ENCODE results near the gene TEX14. TPM values are rescaled to one million over a fixed set of nuclear protein-coding genes. Genes with fewer than 3 reads are reported as not detected.

The TEX14 gene
- total RNA-seq, 1 donor from 2014 or later = not detected

GRCh38 chr17:58537266-58537665, 154.6 kb downstream of the TEX14 start:
- no peak for TF ChIP-seq CTCF (IDR thresholded peaks at IDR 0.05; ENCODE audit: insufficient read depth, low read length, severe bottlenecking)
- no peak overlapping the region for H3K4me3 ChIP-seq (ENCODE audit: low read depth, low read length)
- peaks cover 3% of the 10 kb centered on the region for H3K27me3 ChIP-seq (ENCODE audit: control insufficient read depth, insufficient read depth, low read length)
- no peaks in the 10 kb centered on the region for H3K36me3 ChIP-seq (ENCODE audit: control insufficient read depth, insufficient read depth, low read length)
- DNase-seq (ENCODE audit: low read depth) (no peak), FAIRE-seq (peak; percentile 32)

- FAIRE-seq = no peak
Observed at GRCh38 chr17:58536542-58536941, 155.3 kb downstream of the TEX14 start.

GRCh38 chr17:58535431-58535830, 156.4 kb downstream of the TEX14 start:
- FAIRE-seq (no peak), DNase-seq (ENCODE audit: low read depth) (peak; percentile 32)
- H3K36me3 ChIP-seq (ENCODE audit: control insufficient read depth, insufficient read depth, low read length) = no peaks in the 10 kb centered on the region
- H3K27me3 ChIP-seq (ENCODE audit: control insufficient read depth, insufficient read depth, low read length) = peaks cover 3% of the 10 kb centered on the region
- no peak overlapping the region for H3K4me3 ChIP-seq (ENCODE audit: low read depth, low read length)
- TF ChIP-seq CTCF (IDR thresholded peaks at IDR 0.05; ENCODE audit: insufficient read depth, low read length, severe bottlenecking) = no peak

More at GRCh38 chr17:58536542-58536941, 155.3 kb downstream of the TEX14 start:
- H3K36me3 ChIP-seq (ENCODE audit: control insufficient read depth, insufficient read depth, low read length) = no peaks in the 10 kb centered on the region
- no peak for DNase-seq (ENCODE audit: low read depth)
- no peak overlapping the region for H3K4me3 ChIP-seq (ENCODE audit: low read depth, low read length)
- no peak for TF ChIP-seq CTCF (IDR thresholded peaks at IDR 0.05; ENCODE audit: insufficient read depth, low read length, severe bottlenecking)
- peaks cover 3% of the 10 kb centered on the region for H3K27me3 ChIP-seq (ENCODE audit: control insufficient read depth, insufficient read depth, low read length)

- peaks cover 3% of the 10 kb centered on the region for H3K27me3 ChIP-seq (ENCODE audit: control insufficient read depth, insufficient read depth, low read length)
- no peaks in the 10 kb centered on the region for H3K36me3 ChIP-seq (ENCODE audit: control insufficient read depth, insufficient read depth, low read length)
- FAIRE-seq (peak; percentile 62), DNase-seq (ENCODE audit: low read depth) (peak; percentile 72)
- H3K4me3 ChIP-seq (ENCODE audit: low read depth, low read length) = no peak overlapping the region
- TF ChIP-seq CTCF (IDR thresholded peaks at IDR 0.05; ENCODE audit: insufficient read depth, low read length, severe bottlenecking) = no peak
Observed at GRCh38 chr17:58534901-58535421, 156.9 kb downstream of the TEX14 start.

GRCh38 chr17:58534331-58534730, 157.5 kb downstream of the TEX14 start:
- no peak overlapping the region for H3K4me3 ChIP-seq (ENCODE audit: low read depth, low read length)
- FAIRE-seq (no peak), DNase-seq (ENCODE audit: low read depth) (no peak)
- H3K36me3 ChIP-seq (ENCODE audit: control insufficient read depth, insufficient read depth, low read length) = no peaks in the 10 kb centered on the region
- no peak for TF ChIP-seq CTCF (IDR thresholded peaks at IDR 0.05; ENCODE audit: insufficient read depth, low read length, severe bottlenecking)
- peaks cover 3% of the 10 kb centered on the region for H3K27me3 ChIP-seq (ENCODE audit: control insufficient read depth, insufficient read depth, low read length)

- Histone ChIP-seq H3K36me3 (ENCODE audit: control insufficient read depth, insufficient read depth, low read length) (no peaks in the 10 kb centered on the region), H3K4me3 (ENCODE audit: low read depth, low read length) (no peak overlapping the region), H3K27me3 (ENCODE audit: control insufficient read depth, insufficient read depth, low read length) (peaks cover 3% of the 10 kb centered on the region)
- TF ChIP-seq CTCF (IDR thresholded peaks at IDR 0.05; ENCODE audit: insufficient read depth, low read length, severe bottlenecking) = no peak
- FAIRE-seq (no peak), DNase-seq (ENCODE audit: low read depth) (no peak)
Observed at GRCh38 chr17:58533616-58534188, 158.1 kb downstream of the TEX14 start.
